ENCODE measurements around the gene RNASEH2A. TPM values are rescaled to one million over a fixed set of nuclear protein-coding genes. Genes with fewer than 3 reads are reported as not detected.
A peak's percentile ranks its signal among the peaks of the same experiment; 100 is the strongest.

Gene RNASEH2A
- total RNA-seq, 1 experiment from 2014 or later, result 55.4 TPM

- DNase-seq (ENCODE audit: low spot score), result peak; percentile 60
These were observed 23.7 kb upstream of the RNASEH2A start for GRCh38 chr19:12782424-12783290.

GRCh38 chr19:12783291-12783848 is 23.0 kb upstream of the RNASEH2A start:
- no peak for DNase-seq (ENCODE audit: low spot score)

- peak; percentile 58 for DNase-seq (ENCODE audit: low spot score)
These were observed 22.5 kb upstream of the RNASEH2A start for GRCh38 chr19:12783849-12784393.

DNA sequence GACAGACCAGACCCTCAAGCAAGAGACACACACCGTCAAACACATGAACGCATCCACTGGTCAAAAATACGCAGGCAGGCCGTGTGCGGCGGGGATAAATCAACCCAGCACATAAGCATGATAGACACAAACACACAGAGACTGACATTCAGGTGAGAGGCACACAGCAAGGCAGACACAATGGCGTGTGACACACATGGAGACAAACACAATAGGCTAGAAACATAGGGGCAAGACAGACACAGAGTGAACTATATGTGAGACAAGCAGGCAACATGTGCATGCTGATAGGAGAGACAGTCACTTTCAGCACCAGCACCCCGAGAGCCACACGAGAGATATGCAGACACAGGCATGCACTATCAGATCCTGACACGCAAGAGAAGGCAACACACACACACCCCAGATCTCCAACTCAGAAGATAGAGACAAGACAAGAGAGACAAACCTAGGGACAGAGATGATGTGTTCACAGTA is 22.0 kb upstream of the RNASEH2A start:
- peak; percentile 43 for DNase-seq (ENCODE audit: low spot score)

DNA sequence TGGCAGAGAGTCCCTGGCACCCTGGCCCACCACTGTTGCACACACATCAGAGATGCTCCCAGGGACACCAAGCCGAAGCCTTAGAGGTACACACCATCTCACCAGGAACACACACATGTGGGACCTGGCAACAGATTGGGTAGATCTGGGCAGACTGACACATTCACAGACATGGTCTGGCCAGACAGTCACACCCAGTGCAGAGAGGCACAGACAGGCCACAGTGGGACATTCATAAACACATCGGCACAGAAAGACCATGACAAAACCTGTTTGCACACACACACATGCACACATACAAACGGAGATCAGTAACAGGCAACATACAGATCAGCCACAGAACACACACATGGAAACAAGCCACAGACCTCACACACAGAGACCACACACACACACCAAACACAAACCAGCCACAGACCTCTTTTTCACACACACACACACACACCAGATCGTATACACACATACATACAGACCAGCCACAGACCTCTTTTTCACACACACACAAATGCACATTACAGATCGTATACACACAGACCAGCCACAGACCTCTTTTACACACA is 21.4 kb upstream of the RNASEH2A start:
- DNase-seq (ENCODE audit: low spot score), result no peak

GRCh38 chr19:12785431-12786031 is 20.9 kb upstream of the RNASEH2A start:
- no peak for DNase-seq (ENCODE audit: low spot score)

DNA sequence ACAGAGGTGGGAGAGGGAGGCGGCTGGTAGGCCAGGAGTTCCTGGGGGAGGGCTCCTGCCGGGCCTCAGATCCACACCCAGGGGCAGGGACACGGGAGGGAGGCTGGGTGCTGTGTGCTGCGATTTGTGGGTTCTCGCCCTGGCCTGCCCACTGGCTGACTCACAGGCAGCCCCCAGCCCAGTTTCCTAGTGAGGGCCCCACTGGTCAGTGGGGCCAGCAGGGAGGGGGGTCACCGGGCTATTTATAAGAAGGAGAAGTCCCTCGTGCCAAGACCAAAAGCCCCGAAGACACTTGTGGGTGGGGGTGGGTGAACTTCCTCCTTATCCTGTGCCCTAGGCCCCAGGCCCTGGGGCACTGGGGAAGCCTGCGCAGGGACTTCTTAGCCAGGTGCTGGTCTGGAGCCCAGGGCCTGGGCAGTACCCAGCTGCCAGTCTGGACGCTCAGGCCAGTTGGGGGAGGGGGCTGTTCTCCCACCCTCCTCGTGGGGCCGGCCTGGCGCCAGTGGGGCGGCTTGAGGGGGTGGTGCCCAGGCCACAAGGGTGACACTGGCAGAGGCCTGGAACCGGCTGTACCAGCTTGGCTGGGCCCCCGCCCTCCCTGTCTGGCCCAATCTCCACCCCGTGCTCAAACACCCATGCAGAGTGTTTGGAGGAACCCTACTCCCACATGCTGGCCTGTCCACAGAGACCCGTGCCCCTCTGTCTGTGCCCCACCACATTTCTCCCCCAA is 20.1 kb upstream of the RNASEH2A start:
- DNase-seq (ENCODE audit: low spot score), result peak; percentile 69

DNA sequence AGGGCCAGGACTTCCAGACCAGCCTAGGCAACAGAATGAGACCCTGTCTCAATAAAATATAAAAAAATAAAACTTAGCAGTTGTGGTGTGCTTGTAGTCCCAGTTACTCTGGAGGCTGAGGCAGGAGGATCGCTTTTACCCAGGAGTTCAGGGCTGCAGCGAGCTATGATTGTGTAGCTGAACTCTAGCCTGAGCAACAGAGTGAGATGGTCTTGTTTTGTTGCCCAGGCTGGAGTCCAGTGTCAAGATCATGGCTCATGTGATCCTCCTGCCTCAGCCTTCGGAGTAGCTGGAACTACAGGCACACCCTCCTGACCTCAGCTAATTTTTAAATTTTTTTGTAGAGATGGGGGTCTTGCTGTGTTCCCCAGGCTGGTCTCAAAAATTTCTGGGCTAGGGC is 19.4 kb upstream of the RNASEH2A start:
- DNase-seq (ENCODE audit: low spot score), result no peak

DNA sequence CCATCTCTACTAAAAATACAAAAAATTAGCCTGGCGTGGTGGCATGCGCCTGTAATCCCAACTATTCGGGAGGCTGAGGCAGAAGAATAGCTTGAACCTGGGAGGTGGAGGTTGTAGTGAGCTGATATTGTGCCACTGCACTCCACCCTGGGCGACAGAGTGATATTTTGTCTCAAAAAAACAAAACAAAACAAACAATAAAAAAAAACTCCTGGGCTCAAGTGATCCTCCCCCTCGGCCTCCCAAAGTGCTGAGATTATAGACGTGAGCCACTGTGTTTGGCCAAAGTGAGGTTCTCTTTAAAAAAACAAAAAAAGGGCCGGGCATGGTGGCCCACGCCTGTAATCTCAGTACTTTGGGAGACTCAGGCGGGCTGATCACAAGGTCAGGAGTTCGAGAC is 18.9 kb upstream of the RNASEH2A start:
- DNase-seq (ENCODE audit: low spot score), result no peak

DNA sequence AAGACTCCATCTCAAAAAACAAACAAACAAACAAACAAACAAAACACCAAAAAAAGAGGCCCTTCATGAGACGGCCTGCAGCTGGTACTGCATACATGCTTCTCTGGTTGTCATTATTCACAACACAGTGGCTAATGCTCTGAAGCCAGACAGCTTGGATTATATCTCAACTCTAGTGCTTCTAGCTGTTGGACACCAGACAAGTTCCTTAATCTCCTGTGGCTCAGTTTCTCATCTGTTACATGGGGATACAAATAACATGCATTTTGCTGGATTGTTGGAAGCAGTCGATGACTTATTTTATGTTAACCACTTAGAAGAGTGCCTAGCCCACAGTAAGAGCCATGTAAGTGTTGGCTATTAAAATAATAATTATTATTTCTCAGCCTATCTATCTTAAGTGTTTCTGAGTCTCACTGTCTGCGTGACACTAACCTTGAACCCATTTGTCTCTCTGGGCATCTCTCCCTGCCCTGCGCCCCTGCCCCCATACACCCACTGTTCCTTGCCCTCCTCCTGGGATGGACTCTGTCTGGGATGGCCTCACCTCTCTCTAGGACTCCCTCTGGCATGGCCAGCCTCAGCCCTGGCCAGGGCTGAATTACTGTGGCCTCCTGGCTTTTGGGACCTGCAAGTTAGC is 18.2 kb upstream of the RNASEH2A start:
- DNase-seq (ENCODE audit: low spot score), result no peak

GRCh38 chr19:12788682-12789097 is 17.7 kb upstream of the RNASEH2A start:
- DNase-seq (ENCODE audit: low spot score), result peak; percentile 75

- peak; percentile 52 for DNase-seq (ENCODE audit: low spot score)
These were observed 17.1 kb upstream of the RNASEH2A start for GRCh38 chr19:12789098-12789903.

DNA sequence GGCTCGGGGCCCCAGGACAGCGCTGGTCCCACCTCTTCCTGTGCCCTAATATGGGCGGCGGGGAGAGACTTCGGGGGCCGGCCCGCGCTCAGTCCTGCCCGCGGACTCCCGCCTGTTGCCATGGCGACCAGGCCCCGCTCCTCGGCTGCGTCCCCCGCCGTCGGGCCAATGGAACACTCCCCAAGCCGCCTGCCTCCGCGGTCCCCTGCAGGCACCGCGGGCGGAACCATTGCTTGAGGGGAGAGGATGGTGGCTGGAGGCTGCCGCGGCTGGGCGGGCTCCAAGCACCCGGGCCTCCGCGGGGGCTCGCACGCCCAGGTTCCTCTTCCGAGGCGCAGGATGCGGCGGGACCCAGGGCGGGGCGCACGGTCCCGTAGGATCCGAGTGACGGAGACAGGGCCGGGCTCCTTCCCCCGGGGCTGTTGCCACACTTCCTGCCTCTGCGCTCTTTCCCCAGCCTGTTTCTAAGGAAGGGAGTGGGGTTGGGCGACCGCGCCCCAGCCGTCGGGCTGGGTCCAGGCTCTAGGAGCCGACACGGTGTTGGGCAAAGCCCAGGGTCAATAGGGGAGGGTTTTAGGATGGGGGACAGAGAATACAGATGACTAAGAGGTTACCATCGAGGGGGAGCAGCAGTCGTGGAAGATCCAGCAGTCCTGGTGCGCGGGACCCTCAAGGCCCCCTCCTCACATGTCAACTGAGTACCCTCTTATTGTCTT is 16.3 kb upstream of the RNASEH2A start:
- DNase-seq (ENCODE audit: low spot score), result peak; percentile 90

- no peak for DNase-seq (ENCODE audit: low spot score)
These were observed 15.6 kb upstream of the RNASEH2A start for GRCh38 chr19:12790628-12791344.

DNA sequence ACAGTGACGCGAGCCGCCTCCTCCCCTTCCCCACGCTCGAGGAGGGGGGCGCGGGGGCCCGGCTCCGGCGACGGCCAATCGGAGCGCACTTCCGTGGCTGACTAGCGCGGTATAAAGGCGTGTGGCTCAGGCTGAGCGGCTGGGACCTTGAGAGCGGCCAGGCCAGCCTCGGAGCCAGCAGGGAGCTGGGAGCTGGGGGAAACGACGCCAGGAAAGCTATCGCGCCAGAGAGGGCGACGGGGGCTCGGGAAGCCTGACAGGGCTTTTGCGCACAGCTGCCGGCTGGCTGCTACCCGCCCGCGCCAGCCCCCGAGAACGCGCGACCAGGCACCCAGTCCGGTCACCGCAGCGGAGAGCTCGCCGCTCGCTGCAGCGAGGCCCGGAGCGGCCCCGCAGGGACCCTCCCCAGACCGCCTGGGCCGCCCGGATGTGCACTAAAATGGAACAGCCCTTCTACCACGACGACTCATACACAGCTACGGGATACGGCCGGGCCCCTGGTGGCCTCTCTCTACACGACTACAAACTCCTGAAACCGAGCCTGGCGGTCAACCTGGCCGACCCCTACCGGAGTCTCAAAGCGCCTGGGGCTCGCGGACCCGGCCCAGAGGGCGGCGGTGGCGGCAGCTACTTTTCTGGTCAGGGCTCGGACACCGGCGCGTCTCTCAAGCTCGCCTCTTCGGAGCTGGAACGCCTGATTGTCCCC is 14.9 kb upstream of the RNASEH2A start, which contains the start of gene JUNB:
Gene JUNB (plus strand): TSS at position 142 of the 706 bp plus-strand sequence. CDS start 286 bp downstream, at position 428.
- DNase-seq (ENCODE audit: low spot score), result peak; percentile 92

DNA sequence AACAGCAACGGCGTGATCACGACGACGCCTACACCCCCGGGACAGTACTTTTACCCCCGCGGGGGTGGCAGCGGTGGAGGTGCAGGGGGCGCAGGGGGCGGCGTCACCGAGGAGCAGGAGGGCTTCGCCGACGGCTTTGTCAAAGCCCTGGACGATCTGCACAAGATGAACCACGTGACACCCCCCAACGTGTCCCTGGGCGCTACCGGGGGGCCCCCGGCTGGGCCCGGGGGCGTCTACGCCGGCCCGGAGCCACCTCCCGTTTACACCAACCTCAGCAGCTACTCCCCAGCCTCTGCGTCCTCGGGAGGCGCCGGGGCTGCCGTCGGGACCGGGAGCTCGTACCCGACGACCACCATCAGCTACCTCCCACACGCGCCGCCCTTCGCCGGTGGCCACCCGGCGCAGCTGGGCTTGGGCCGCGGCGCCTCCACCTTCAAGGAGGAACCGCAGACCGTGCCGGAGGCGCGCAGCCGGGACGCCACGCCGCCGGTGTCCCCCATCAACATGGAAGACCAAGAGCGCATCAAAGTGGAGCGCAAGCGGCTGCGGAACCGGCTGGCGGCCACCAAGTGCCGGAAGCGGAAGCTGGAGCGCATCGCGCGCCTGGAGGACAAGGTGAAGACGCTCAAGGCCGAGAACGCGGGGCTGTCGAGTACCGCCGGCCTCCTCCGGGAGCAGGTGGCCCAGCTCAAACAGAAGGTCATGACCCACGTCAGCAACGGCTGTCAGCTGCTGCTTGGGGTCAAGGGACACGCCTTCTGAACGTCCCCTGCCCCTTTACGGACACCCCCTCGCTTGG is 14.1 kb upstream of the RNASEH2A start:
- DNase-seq (ENCODE audit: low spot score), result peak; percentile 55

- no peak for DNase-seq (ENCODE audit: low spot score)
These were observed 13.5 kb upstream of the RNASEH2A start for GRCh38 chr19:12792853-12793289.

All from HT-29 (cell line).